GM13976 (cell line): Measurements from ENCODE around the gene BCL7B.
"Not testable (repeated sequence)": the region's sequence is repeated elsewhere in the genome, so short reads cannot be mapped to it uniquely, and the experiment has no call there.

Source experiments
- DNase-seq: peaks from one replicate; pipeline ENCODE4 v3.0.0; 2012; ENCODE audit warnings: low spot score
- in situ Hi-C: fragments of 300-500 bp; cut with MboI; formaldehyde crosslinking; loops from one replicate; pipeline ENCODE4 v1.12.0; 2022; ENCODE audit warnings: low sequenced_read_pairs, mixed read lengths, inconsistent platforms; ENCODE audit not compliant: unreplicated experiment
- TF ChIP-seq, protein P1 (sequence below): IDR thresholded peaks from 2 replicates; pipeline ENCODE4 v1.5.1; 2012; ENCODE audit warnings: borderline replicate concordance, mild to moderate bottlenecking; ENCODE audit not compliant: insufficient read depth; ENCODE audit errors: extremely low read depth, missing control alignments, control extremely low read depth

The BCL7B gene

GRCh38 chr7:73512018-73512780 is 45.3 kb downstream of the BCL7B start:
- TF ChIP-seq, protein P1, sequence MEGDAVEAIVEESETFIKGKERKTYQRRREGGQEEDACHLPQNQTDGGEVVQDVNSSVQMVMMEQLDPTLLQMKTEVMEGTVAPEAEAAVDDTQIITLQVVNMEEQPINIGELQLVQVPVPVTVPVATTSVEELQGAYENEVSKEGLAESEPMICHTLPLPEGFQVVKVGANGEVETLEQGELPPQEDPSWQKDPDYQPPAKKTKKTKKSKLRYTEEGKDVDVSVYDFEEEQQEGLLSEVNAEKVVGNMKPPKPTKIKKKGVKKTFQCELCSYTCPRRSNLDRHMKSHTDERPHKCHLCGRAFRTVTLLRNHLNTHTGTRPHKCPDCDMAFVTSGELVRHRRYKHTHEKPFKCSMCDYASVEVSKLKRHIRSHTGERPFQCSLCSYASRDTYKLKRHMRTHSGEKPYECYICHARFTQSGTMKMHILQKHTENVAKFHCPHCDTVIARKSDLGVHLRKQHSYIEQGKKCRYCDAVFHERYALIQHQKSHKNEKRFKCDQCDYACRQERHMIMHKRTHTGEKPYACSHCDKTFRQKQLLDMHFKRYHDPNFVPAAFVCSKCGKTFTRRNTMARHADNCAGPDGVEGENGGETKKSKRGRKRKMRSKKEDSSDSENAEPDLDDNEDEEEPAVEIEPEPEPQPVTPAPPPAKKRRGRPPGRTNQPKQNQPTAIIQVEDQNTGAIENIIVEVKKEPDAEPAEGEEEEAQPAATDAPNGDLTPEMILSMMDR = no peak
- in situ Hi-C loops = no loop called here
- no peak for DNase-seq

DNA sequence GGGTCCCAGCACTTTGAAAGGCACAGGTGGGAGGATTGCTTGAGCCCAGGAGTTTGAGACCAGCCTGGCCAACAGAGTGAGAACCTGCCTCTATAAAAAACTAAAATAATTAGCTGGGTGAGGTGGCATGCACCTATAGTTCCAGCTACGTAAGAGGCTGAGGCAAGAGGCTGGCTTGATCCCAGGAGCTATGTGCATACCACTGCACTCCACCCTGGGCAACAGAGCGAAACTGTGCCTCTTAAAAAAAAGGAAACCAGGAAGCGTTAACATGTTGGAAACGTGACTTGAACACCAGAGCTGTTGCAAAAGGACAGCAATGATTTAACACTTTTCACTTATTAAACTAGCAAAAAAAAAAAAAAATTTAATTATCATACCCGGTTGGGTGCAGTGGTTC is 48.0 kb downstream of the BCL7B start:
- no peak for DNase-seq
- in situ Hi-C loops = no loop called here
- TF ChIP-seq, protein P1 = no peak

GRCh38 chr7:73507556-73507955 is 49.9 kb downstream of the BCL7B start:
- TF ChIP-seq, protein P1 = no peak
- no peak for DNase-seq
- in situ Hi-C loops = no loop called here

GRCh38 chr7:73504920-73505319 is 52.6 kb downstream of the BCL7B start:
- no peak for DNase-seq
- in situ Hi-C loops = no loop called here
- TF ChIP-seq, protein P1 = no peak

- TF ChIP-seq, protein P1 = no peak
- no peak for DNase-seq
- in situ Hi-C loops = no loop called here
Observed at GRCh38 chr7:73504017-73504416, 53.5 kb downstream of the BCL7B start.

DNA sequence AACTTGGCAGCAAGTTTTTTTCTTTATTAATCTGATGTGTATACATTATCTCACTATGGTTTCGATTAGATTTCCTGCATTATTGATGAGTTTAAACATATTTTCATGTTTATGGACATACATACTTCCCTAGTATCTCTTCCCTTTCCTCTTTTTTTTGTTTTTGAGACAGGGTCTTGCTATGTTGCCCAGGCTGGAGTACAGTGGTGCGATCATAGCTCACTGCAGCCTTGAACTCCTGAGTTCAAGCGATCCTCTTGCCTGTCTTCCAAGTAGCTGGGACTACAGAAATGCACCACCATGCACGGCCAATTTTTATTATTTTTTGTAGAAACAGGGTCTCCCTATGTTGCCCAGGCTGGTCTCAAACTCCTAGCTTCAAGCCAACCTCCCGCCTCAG is 54.3 kb downstream of the BCL7B start:
- DNase-seq = no peak
- TF ChIP-seq, protein P1 = no peak
- in situ Hi-C loops = no loop called here

GRCh38 chr7:73496626-73497025 is 60.9 kb downstream of the BCL7B start:
- in situ Hi-C loops = no loop called here
- TF ChIP-seq, protein P1 = no peak
- DNase-seq = no peak

- in situ Hi-C loops, DNase-seq: not testable (repeated sequence)
Observed at GRCh38 chr7:73495507-73495906, 62.0 kb downstream of the BCL7B start.
